K562 (cell line): ENCODE measurements around the gene CPHXL2. TPM values are rescaled to one million over a fixed set of nuclear protein-coding genes. Genes with fewer than 3 reads are reported as not detected.

ENCODE experiments used
- AFF1 ChIP-seq, 2 experiments: fragments of 450-650 bp; IDR thresholded peaks; 2 replicates each; pipeline ENCODE4 v1.6.1; 2018; ENCODE audit warnings: mild to moderate bottlenecking in 2 of 2, low read depth in 1 of 2; ENCODE audit not compliant: partially characterized antibody in 2 of 2
- ARID4B ChIP-seq: sonication (generic); formaldehyde crosslinking; IDR thresholded peaks from 2 replicates; pipeline ENCODE4 v1.8.0; 2022; ENCODE audit warnings: mild to moderate bottlenecking, missing genetic modification reagents
- BRF1 ChIP-seq: IDR thresholded peaks from 3 replicates; pipeline ENCODE4 v1.6.1; 2011; ENCODE audit warnings: borderline replicate concordance, mild to moderate bottlenecking; ENCODE audit not compliant: insufficient read length; ENCODE audit errors: extremely low read depth
- CREM ChIP-seq: IDR thresholded peaks from 2 replicates; pipeline ENCODE4 v1.6.1; 2014; ENCODE audit warnings: antibody characterized with exemption, low read depth
- ELF2 ChIP-seq: fragments of 250-450 bp; sonication (Bioruptor Pico); IDR thresholded peaks from 2 replicates; pipeline ENCODE4 v1.5.0; 2021; ENCODE audit warnings: mild to moderate bottlenecking
- ETS1 ChIP-seq: conservative IDR thresholded peaks from 2 replicates; pipeline ENCODE4 v1.6.1; 2011; ENCODE audit warnings: low read depth, mild to moderate bottlenecking, low read length; ENCODE audit not compliant: control insufficient read depth
- GABPB1 ChIP-seq: sonication (generic); formaldehyde crosslinking; IDR thresholded peaks from 2 replicates; pipeline ENCODE4 v1.8.0; 2022; ENCODE audit warnings: mild to moderate bottlenecking, missing genetic modification reagents
- HMG20B ChIP-seq: fragments of 250-450 bp; sonication (Bioruptor Pico); IDR thresholded peaks from 2 replicates; pipeline ENCODE4 v1.5.0; 2021; ENCODE audit warnings: mild to moderate bottlenecking
- MCM2 ChIP-seq: fragments of 450-650 bp; IDR thresholded peaks from 2 replicates; pipeline ENCODE4 v1.6.1; 2017; ENCODE audit warnings: low read depth, mild to moderate bottlenecking
- MTF1 ChIP-seq: fragments of 250-450 bp; sonication (Bioruptor Pico); IDR thresholded peaks from 2 replicates; pipeline ENCODE4 v1.9.0; 2021; ENCODE audit warnings: moderate library complexity, mild to moderate bottlenecking, inconsistent platforms, borderline replicate concordance
- RBM14 ChIP-seq: fragments of 200-400 bp; formaldehyde crosslinking; IDR thresholded peaks from 2 replicates; pipeline ENCODE4 v1.6.1; 2018; ENCODE audit warnings: low read depth, mild to moderate bottlenecking, low read length, moderate library complexity, borderline replicate concordance; ENCODE audit not compliant: insufficient read depth
- RNF2 ChIP-seq: sonication (generic); IDR thresholded peaks from 2 replicates; pipeline ENCODE4 v1.6.1; 2016
- SIN3A ChIP-seq, 2 experiments: fragments of 150-350 bp in 1 of 2; IDR thresholded peaks; 2 replicates each; pipeline ENCODE4 v1.6.1; 2011 to 2016; ENCODE audit warnings: borderline replicate concordance in 2 of 2, low read depth in 2 of 2, low read length in 2 of 2, mild to moderate bottlenecking in 2 of 2, moderate library complexity in 2 of 2; ENCODE audit not compliant: control insufficient read depth in 1 of 2
- SIX5 ChIP-seq, 2 experiments: IDR thresholded peaks; 2 replicates each; pipeline ENCODE4 v1.6.1; 2011; ENCODE audit warnings: low read length in 2 of 2, borderline replicate concordance in 1 of 2, low read depth in 1 of 2, mild to moderate bottlenecking in 1 of 2, moderate library complexity in 1 of 2; ENCODE audit not compliant: insufficient read depth in 1 of 2
- SRSF7 ChIP-seq: fragments of 200-400 bp; formaldehyde crosslinking; optimal IDR thresholded peaks from 2 replicates; pipeline ENCODE3; 2017; ENCODE audit warnings: mild to moderate bottlenecking, low read depth, low read length
- SRSF9 ChIP-seq: fragments of 200-400 bp; formaldehyde crosslinking; IDR thresholded peaks from 2 replicates; pipeline ENCODE4 v1.6.1; 2017; ENCODE audit warnings: low read depth, low read length, borderline replicate concordance
- polyA plus RNA-seq, 8 experiments: library from polyadenylated mRNA; depleted of rRNA in 4 of 8; stranded (reverse) in 5 of 8; unstranded in 3 of 8; fragments of >200 nt; fragmentation: Nextera tagmentation in 2 of 8; fragmentation: Illumina TruSeq in 1 of 8; extraction: Ambion mirVana in 2 of 8; extraction: Trizol in 1 of 8; gene quantifications; 2 replicates each; pipeline versions ENCODE4 v1.2.1 to v1.2.3, GENCODE V29; 2011 to 2014; ENCODE audit warnings: inconsistent platforms in 1 of 8, missing spikeins in 1 of 8
- total RNA-seq, 7 experiments: library from RNA; depleted of rRNA in 6 of 7; stranded (reverse); fragments of >200 nt in 6 of 7; fragmentation: Illumina TruSeq in 2 of 7; extraction: Trizol in 2 of 7; gene quantifications; 2 replicates each; pipeline versions ENCODE4 v1.2.1 to v1.2.3, GENCODE V29; 2011 to 2021; ENCODE audit warnings: low replicate concordance in 1 of 7

Gene CPHXL2
- total and polyA plus RNA-seq, 9 of the 15 experiments (the other 6 are each of a cell fraction or from before 2014, with no cell fraction given), result not detected

GRCh38 chr16:75622761-75623605 is 53.8 kb downstream of the CPHXL2 start, which contains the start of gene ADAT1 (continued):
- peak; percentile 99 for TF ChIP-seq CREM
- TF ChIP-seq SRSF9, result no peak
- TF ChIP-seq SIX5 (IDR thresholded peaks at IDR 0.05; ENCODE audit: borderline replicate concordance in 1 of 2, insufficient read depth in 1 of 2, low read depth in 1 of 2, low read length in 2 of 2), result peak; percentile 69 to 82
- peak; percentile 95 for TF ChIP-seq ARID4B
- TF ChIP-seq AFF1 (IDR thresholded peaks at IDR 0.05; ENCODE audit: low read depth in 1 of 2, partially characterized antibody in 2 of 2), result peak in 1 of 2 experiments; percentile 89
- TF ChIP-seq BRF1, result no peak
- TF ChIP-seq GABPB1, result peak; percentile 97
- TF ChIP-seq RNF2, result peak; percentile 35; the same call in 1 of the 2 replicates
- TF ChIP-seq ELF2 (CRISPR knock-in tag), result peak; percentile 90
- TF ChIP-seq HMG20B (CRISPR knock-in tag), result no peak
- no peak for TF ChIP-seq MTF1
- TF ChIP-seq ETS1, result peak; percentile 90
- no peak for TF ChIP-seq SRSF7
- peak; percentile 88 to 93; a peak in 3 of 4 replicates for TF ChIP-seq SIN3A (IDR thresholded peaks at IDR 0.05; ENCODE audit: borderline replicate concordance in 2 of 2, control insufficient read depth in 1 of 2, low read depth in 2 of 2, low read length in 2 of 2)
- TF ChIP-seq RBM14, result no peak
- TF ChIP-seq MCM2, result no peak
